Measurements from ENCODE around the gene BMAL1.

DNA sequence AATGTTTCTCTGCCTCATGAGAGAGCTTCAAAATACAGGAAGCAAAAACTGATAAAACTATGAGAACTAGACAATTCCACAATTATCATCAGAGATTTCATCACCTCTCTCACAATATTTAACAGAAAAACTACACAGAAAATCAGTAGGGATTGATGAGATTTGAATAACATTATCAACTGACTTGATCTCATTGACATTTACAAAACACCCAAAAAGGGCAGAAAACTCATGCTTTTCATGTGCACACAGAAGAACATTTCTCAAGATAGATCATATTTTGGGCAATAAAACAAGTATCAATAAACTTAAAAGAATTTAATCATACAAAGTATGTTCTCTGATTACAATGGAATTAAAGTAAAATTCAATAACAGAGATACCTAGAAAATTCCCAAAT lies 149.8 kb downstream of the BMAL1 start:
- no peak for TF ChIP-seq POLR2AphosphoS5 (IDR thresholded peaks at IDR 0.05; ENCODE audit: low read depth, low read length)
- no peak for TF ChIP-seq POLR2A (IDR thresholded peaks at IDR 0.05; ENCODE audit: low read depth, low read length)
